Nephron (organoid): ENCODE results near the gene B4GALNT3.
A peak's percentile ranks its signal among the peaks of the same experiment; 100 is the strongest.

Source experiments
- H3K27ac Mint-ChIP-seq, 3 experiments: 2 replicates each; pipeline ENCODE4 v1.8.0; 2020; ENCODE audit warnings: mixed read lengths in 3 of 3, mild to moderate bottlenecking in 2 of 3, moderate library complexity in 1 of 3
- H3K27me3 Mint-ChIP-seq: 2 replicates; pipeline ENCODE4 v1.8.0; 2021; ENCODE audit warnings: low read depth, mild to moderate bottlenecking, moderate library complexity, mixed read lengths
- H3K36me3 Mint-ChIP-seq: 2 replicates; pipeline ENCODE4 v1.8.0; 2020; ENCODE audit warnings: low read depth, mixed read lengths
- H3K4me1 Mint-ChIP-seq: 2 replicates; pipeline ENCODE4 v1.8.0; 2020; ENCODE audit warnings: mixed read lengths
- H3K4me3 Mint-ChIP-seq, 3 experiments: 2 replicates each; pipeline ENCODE4 v1.8.0; 2020; ENCODE audit warnings: mild to moderate bottlenecking in 3 of 3, mixed read lengths in 3 of 3, moderate library complexity in 2 of 3
- H3K9me3 Mint-ChIP-seq: 2 replicates; pipeline ENCODE4 v1.8.0; 2020; ENCODE audit warnings: mixed read lengths
- CTCF ChIP-seq, 3 experiments: fragments of 200-600 bp; sonication (generic); IDR thresholded peaks; one replicate each; pipeline ENCODE4 v1.5.0; 2021; ENCODE audit warnings: antibody characterized with exemption in 3 of 3; ENCODE audit not compliant: unreplicated experiment in 3 of 3

Gene B4GALNT3

DNA sequence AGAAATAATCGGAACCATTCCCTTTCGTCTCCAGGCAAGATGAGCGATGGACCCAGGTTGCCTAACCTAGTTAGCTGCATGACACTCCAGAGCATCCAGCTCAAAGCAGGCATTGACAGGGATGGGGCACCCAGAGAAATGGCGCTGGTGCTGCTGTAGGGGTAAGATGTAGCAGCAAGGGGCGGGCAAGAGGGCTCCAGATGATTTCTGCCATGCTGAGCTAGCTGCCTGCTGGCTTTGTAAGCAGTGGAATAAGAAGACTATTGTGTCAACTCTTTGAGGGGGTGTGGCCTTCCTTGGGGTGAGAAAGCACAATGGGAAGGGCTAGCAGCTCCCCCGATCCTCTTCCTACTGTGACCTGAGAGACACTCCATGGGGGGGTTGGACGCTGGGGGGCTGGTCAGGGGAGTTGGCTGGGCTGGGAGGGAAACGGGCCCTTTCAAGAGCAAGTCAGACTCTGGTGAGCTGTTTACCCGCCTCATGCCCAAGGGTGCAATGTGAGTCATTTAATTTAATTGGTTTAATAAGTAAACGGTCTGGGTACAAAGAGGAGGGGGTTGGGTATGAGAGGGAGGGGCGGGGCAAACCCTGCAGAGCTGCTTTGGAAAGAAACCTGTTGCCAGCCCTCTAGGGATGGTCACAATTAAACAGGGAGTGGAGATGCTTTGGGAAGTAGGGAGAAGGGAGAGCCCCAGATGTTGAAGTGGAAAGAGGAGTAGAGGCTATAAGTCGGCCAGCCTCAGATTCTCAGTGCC lies 50.5 kb downstream of the B4GALNT3 start:
- TF ChIP-seq CTCF (IDR thresholded peaks at IDR 0.05; ENCODE audit: unreplicated experiment in 3 of 3), result no peak
- Mint-ChIP-seq H3K27ac (peak overlapping the region in 2 of 3 experiments; percentile 36 to 67), H3K36me3 (no peaks in the 10 kb centered on the region), H3K4me3 (no peak overlapping the region), H3K4me1 (peaks cover 35% of the 10 kb centered on the region), H3K27me3 (peaks cover 19% of the 10 kb centered on the region), H3K9me3 (peaks cover 3% of the 10 kb centered on the region)

- H3K36me3 Mint-ChIP-seq, result no peaks in the 10 kb centered on the region
- H3K27me3 Mint-ChIP-seq, result peaks cover 14% of the 10 kb centered on the region
- H3K9me3 Mint-ChIP-seq, result peaks cover 3% of the 10 kb centered on the region
- peaks cover 22% of the 10 kb centered on the region for H3K4me1 Mint-ChIP-seq
- no peak overlapping the region for H3K27ac Mint-ChIP-seq
- no peak overlapping the region for H3K4me3 Mint-ChIP-seq
- no peak for TF ChIP-seq CTCF (IDR thresholded peaks at IDR 0.05; ENCODE audit: unreplicated experiment in 3 of 3)
These were observed 53.2 kb downstream of the B4GALNT3 start for GRCh38 chr12:512933-513332.

DNA sequence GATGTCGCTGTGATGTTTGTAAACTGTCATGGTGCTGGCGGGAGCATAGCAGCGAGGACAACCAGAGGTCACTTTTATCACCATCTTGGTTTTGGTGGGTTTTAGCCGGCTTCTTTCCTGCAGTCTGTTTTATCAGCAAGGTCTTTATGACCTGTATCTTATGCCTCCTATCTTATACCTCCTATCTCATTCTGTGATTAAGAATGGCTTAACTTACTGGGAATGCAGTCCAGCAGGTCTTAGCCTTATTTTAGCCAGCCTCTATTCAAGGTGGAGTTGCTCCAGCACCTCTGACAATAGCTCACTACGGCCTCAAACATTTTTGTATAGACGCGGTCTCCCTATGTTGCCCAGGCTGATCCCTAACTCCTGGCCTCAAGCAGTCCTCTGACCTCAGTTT lies 53.7 kb downstream of the B4GALNT3 start:
- H3K4me1 Mint-ChIP-seq, result peaks cover 21% of the 10 kb centered on the region
- no peak overlapping the region for H3K4me3 Mint-ChIP-seq
- no peak for TF ChIP-seq CTCF (IDR thresholded peaks at IDR 0.05; ENCODE audit: unreplicated experiment in 3 of 3)

GRCh38 chr12:517538-517937 lies 57.8 kb downstream of the B4GALNT3 start:
- Mint-ChIP-seq H3K4me1 (peaks cover 14% of the 10 kb centered on the region), H3K36me3 (no peaks in the 10 kb centered on the region), H3K27ac (no peak overlapping the region), H3K27me3 (peaks cover 3% of the 10 kb centered on the region), H3K4me3 (no peak overlapping the region), H3K9me3 (peaks cover 3% of the 10 kb centered on the region)
- no peak for TF ChIP-seq CTCF (IDR thresholded peaks at IDR 0.05; ENCODE audit: unreplicated experiment in 3 of 3)

More for the DNA sequence above, 53.7 kb downstream of the B4GALNT3 start:
- Mint-ChIP-seq H3K9me3 (peaks cover 3% of the 10 kb centered on the region), H3K27me3 (peaks cover 14% of the 10 kb centered on the region), H3K27ac (no peak overlapping the region), H3K36me3 (no peaks in the 10 kb centered on the region)

- Mint-ChIP-seq H3K4me1 (peaks cover 29% of the 10 kb centered on the region), H3K4me3 (no peak overlapping the region), H3K36me3 (no peaks in the 10 kb centered on the region), H3K27me3 (no peaks in the 10 kb centered on the region), H3K27ac (no peak overlapping the region), H3K9me3 (no peaks in the 10 kb centered on the region)
- no peak for TF ChIP-seq CTCF (IDR thresholded peaks at IDR 0.05; ENCODE audit: unreplicated experiment in 3 of 3)
These were observed 60.4 kb downstream of the B4GALNT3 start for GRCh38 chr12:520119-520518.
